ENCODE results near the gene ZNF792.

The ZNF792 gene

GRCh38 chr19:34960940-34961679 lies 2.9 kb downstream of the ZNF792 start:
- Histone ChIP-seq H3K79me2 (ENCODE audit: low read length) (peaks cover 18% of the 10 kb centered on the region), H3K9ac (ENCODE audit: low read length) (no peak overlapping the region), H3K27ac (ENCODE audit: low read length) (no peak overlapping the region), H3K9me3 (ENCODE audit: insufficient read depth, low read length) (peaks cover 29% of the 10 kb centered on the region), H3K4me3 (ENCODE audit: low read length) (no peak overlapping the region), H4K20me1 (ENCODE audit: insufficient read depth, low read length) (no peaks in the 10 kb centered on the region), H2AFZ (ENCODE audit: low read depth, low read length) (no peak overlapping the region), H3K36me3 (replicated peaks; ENCODE audit: low read depth, low read length) (peaks cover 41% of the 10 kb centered on the region), H3K27me3 (ENCODE audit: low read depth, low read length) (no peaks in the 10 kb centered on the region), H3K4me1 (ENCODE audit: low read length) (peaks cover 9% of the 10 kb centered on the region), H3K4me2 (ENCODE audit: low read length) (no peak overlapping the region)
- TF ChIP-seq EZH2phosphoT487 (IDR thresholded peaks at IDR 0.05; ENCODE audit: low read depth) (no peak), CTCF (IDR thresholded peaks at IDR 0.05; ENCODE audit: low read depth, low read length) (no peak)

- Histone ChIP-seq H3K79me2 (ENCODE audit: low read length) (peaks cover 18% of the 10 kb centered on the region), H3K4me3 (ENCODE audit: low read length) (no peak overlapping the region), H3K4me2 (ENCODE audit: low read length) (no peak overlapping the region), H3K36me3 (replicated peaks; ENCODE audit: low read depth, low read length) (peaks cover 47% of the 10 kb centered on the region), H3K9me3 (ENCODE audit: insufficient read depth, low read length) (peaks cover 29% of the 10 kb centered on the region), H3K27me3 (ENCODE audit: low read depth, low read length) (no peaks in the 10 kb centered on the region), H2AFZ (ENCODE audit: low read depth, low read length) (no peak overlapping the region), H3K27ac (ENCODE audit: low read length) (no peak overlapping the region), H4K20me1 (ENCODE audit: insufficient read depth, low read length) (no peaks in the 10 kb centered on the region), H3K9ac (ENCODE audit: low read length) (no peak overlapping the region), H3K4me1 (ENCODE audit: low read length) (peaks cover 9% of the 10 kb centered on the region)
- TF ChIP-seq CTCF (IDR thresholded peaks at IDR 0.05; ENCODE audit: low read depth, low read length) (no peak), EZH2phosphoT487 (IDR thresholded peaks at IDR 0.05; ENCODE audit: low read depth) (no peak)
These were observed 3.8 kb downstream of the ZNF792 start for GRCh38 chr19:34960103-34960805.

- Histone ChIP-seq H3K4me3 (ENCODE audit: low read length) (no peak overlapping the region), H3K79me2 (ENCODE audit: low read length) (peaks cover 18% of the 10 kb centered on the region), H3K27ac (ENCODE audit: low read length) (no peak overlapping the region), H3K9me3 (ENCODE audit: insufficient read depth, low read length) (peaks cover 29% of the 10 kb centered on the region), H4K20me1 (ENCODE audit: insufficient read depth, low read length) (no peaks in the 10 kb centered on the region), H2AFZ (ENCODE audit: low read depth, low read length) (no peak overlapping the region), H3K4me2 (ENCODE audit: low read length) (no peak overlapping the region), H3K27me3 (ENCODE audit: low read depth, low read length) (no peaks in the 10 kb centered on the region), H3K9ac (ENCODE audit: low read length) (no peak overlapping the region), H3K36me3 (replicated peaks; ENCODE audit: low read depth, low read length) (peaks cover 48% of the 10 kb centered on the region), H3K4me1 (ENCODE audit: low read length) (peaks cover 9% of the 10 kb centered on the region)
- TF ChIP-seq CTCF (IDR thresholded peaks at IDR 0.05; ENCODE audit: low read depth, low read length) (no peak), EZH2phosphoT487 (IDR thresholded peaks at IDR 0.05; ENCODE audit: low read depth) (no peak)
These were observed 5.0 kb downstream of the ZNF792 start for GRCh38 chr19:34959021-34959420.

Data from OCI-LY3 (cell line).